GM21576 (cell line): ENCODE results near the gene ASPA.

ENCODE experiments used
- ATAC-seq: cut with Tn5 transposase; IDR thresholded peaks from one replicate; pipeline ENCODE4 v1.9.1; 2021; ENCODE audit warnings: mild to moderate bottlenecking, moderate library complexity; ENCODE audit not compliant: unreplicated experiment

ASPA gene

GRCh38 chr17:3532859-3533142 lies 57.0 kb downstream of the ASPA start:
- ATAC-seq = no peak

GRCh38 chr17:3533752-3534151 lies 58.0 kb downstream of the ASPA start:
- ATAC-seq = no peak

- no peak for ATAC-seq
Observed at GRCh38 chr17:3534881-3535252, 59.1 kb downstream of the ASPA start.

DNA sequence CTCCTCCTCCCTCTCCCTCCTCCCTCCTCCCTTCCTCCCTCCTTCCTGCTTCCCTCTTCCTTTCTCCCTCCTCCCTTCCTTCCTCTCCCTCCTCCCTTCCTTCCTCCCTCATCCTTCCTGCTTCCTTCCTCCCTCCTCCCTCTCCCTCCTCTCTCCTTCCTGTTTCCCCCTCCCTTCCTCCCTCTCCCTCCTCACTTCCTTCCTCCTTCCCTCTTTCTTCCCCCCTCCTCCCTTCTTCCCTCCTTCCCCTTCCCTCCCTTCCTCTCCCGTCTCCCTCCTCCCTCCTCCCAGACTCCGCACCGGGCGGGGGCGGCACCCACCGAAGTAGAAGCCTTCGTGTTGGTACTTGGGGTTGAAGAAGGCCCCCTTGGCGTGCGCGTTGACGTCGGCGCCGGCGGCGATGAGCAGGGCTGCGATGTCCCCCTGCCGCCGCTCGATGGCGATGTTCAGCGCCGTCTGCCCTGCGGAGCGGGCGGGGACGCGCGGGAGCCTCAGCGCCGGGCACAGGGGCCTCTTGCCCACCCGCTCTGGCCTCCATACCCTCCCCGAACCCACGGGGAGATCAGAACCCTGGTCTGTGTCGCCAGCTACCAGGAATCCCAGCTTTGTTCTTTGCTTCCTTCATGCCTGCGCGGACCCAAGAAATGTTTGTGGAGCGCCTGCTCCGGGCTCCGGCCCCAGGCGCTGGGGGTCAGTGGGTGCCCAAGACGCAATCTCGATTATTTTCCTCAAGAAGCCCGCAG lies 59.6 kb downstream of the ASPA start:
- no peak for ATAC-seq

GRCh38 chr17:3536716-3537115 lies 60.9 kb downstream of the ASPA start:
- ATAC-seq = no peak

- no peak for ATAC-seq
Observed at GRCh38 chr17:3539881-3540540, 64.2 kb downstream of the ASPA start.

GRCh38 chr17:3542410-3543088 lies 66.8 kb downstream of the ASPA start:
- no peak for ATAC-seq

- no peak for ATAC-seq
Observed at GRCh38 chr17:3543453-3543852, 67.7 kb downstream of the ASPA start.

DNA sequence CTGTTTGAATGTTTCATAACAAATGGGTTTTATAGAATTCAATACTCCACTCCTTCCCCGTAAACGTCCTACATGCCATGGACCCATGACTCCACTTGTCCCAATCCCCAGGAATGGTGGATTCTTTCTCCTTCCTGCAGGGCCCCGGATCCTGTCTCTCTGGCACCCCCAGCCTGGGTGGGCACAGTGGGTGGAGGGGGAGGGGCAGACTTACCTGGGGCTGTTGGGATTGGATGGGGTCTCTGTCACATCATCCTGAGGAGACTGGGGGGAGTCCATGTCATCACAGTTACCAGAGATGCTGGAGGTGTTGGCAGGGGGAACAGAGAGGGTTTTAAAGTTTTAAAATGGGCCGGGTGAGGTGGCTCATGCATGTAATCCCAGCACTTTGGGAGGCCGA lies 68.6 kb downstream of the ASPA start:
- ATAC-seq = no peak

- ATAC-seq = no peak
Observed at GRCh38 chr17:3545151-3545550, 69.4 kb downstream of the ASPA start.

DNA sequence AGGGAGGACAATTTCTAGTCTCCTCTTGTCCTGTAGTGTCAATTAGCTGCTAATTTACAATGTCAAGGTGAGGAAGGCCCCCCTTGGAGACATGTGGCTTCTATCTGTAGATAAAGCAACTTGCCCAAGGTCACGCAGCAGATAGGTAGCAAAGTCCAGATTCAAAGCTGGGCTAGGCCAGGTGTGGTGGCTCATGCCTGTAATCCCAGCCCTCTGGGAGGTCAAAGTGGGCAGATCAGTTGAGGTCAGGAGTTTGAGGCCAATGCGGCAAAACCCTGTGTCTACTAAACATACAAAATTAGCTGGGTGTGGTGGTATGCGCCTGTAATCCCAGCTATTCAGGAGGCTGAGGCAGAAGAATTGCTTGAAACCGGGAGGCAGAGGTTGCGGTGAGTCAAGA lies 70.7 kb downstream of the ASPA start:
- no peak for ATAC-seq

GRCh38 chr17:3546997-3547396 lies 71.2 kb downstream of the ASPA start:
- no peak for ATAC-seq

DNA sequence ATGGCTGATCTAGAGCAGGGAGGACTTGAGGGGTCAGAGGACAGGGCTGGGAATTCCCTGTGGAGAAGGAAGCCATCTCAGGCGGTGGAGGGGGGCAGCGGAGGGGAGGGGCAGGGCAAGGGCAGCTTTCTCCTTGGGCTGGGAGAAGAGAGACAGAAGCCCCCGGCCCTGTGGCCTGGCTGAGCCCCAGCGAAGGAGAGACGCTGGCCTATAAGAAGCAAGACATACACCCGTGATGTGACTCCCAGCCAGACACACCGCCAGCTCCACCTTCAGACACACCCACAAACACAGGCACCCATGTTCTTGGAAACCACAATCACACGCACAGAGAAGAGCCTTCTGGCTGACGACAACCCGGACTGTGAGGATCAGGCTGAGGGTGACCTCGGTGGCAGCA lies 71.8 kb downstream of the ASPA start:
- no peak for ATAC-seq

DNA sequence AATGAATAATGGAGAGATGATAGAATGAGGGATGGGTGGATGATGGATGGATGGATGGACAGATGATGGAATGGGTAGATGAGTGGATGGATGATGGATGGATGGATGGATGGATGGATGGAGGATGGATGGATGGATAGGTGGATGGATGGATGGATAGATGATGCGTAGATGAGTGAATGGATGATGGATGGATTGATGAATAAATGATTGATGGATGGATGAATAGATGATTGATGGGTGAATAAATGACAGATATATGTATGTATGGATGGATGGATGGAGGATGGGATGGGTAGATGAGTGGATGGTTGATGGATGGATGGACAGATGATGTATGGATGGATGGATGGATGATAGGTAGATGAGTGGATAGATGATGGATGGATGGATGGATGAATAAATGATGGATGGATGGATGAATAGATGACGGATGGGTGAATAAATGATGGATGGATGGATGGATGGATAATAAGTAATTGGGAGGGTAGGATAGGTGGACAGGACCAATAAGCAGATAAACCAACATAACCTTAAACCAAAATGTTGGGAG lies 73.9 kb downstream of the ASPA start:
- ATAC-seq = no peak

GRCh38 chr17:3551189-3551588 lies 75.4 kb downstream of the ASPA start:
- ATAC-seq = no peak

- no peak for ATAC-seq
Observed at GRCh38 chr17:3552916-3553315, 77.1 kb downstream of the ASPA start.
